AG08396 (cell line): ENCODE data around the gene RNF150.
"Not testable (repeated sequence)": the region's sequence is repeated elsewhere in the genome, so short reads cannot be mapped to it uniquely, and the experiment has no call there.

Experiments used
- DNase-seq: peaks from one replicate; pipeline ENCODE4 v3.0.0; 2012; ENCODE audit warnings: low spot score, mixed read lengths

Gene RNF150

GRCh38 chr4:140862177-140862442, 271.2 kb downstream of the RNF150 start:
- no peak for DNase-seq

GRCh38 chr4:140861359-140862176, 271.7 kb downstream of the RNF150 start:
- peak; percentile 50 for DNase-seq

GRCh38 chr4:140858897-140859296, 274.4 kb downstream of the RNF150 start:
- DNase-seq, result no peak

- no peak for DNase-seq
Measured at GRCh38 chr4:140857111-140857510, 276.2 kb downstream of the RNF150 start.

DNA sequence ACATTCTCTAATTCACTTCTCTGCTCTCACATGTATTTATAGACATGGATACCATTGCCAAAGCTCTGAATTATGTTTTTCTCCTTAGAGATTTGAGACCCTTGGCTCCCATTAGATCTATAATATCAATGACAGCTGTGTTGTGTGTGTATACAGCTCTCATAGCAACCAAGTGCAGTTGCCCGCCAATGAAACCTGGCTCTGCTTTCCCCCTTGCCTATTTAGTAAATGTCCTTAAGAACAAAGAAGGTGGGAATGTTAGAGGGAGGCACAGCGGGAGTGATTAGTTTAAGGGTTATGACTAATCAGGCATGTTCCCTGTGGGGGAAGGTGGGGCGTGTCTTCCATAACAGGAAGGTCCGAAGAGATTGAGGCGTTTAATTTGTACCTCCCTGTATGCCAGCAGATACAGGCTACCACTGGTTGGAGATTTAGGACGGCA, 276.6 kb downstream of the RNF150 start:
- peak; percentile 10 for DNase-seq

DNA sequence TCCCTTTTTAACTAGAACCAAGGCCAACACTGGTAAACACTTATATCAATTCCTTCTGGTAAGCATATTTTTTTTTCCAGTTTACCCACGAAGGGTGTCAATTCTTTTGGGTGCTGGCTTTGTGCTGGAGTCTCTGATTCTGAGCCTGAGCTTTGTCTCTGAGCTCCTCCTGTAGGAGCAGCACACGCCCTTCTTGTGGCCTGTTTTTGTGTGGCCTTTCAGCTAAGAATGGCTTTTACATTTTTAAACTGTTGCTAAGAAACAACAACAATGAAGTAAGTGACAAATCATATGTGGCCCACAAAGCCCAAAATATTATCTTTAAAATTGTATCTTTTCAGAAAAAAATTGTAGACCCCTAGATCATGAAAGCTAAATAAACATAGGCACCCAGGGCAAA, 279.1 kb downstream of the RNF150 start:
- DNase-seq, result no peak

GRCh38 chr4:140851804-140852203, 281.5 kb downstream of the RNF150 start:
- DNase-seq, result no peak

DNA sequence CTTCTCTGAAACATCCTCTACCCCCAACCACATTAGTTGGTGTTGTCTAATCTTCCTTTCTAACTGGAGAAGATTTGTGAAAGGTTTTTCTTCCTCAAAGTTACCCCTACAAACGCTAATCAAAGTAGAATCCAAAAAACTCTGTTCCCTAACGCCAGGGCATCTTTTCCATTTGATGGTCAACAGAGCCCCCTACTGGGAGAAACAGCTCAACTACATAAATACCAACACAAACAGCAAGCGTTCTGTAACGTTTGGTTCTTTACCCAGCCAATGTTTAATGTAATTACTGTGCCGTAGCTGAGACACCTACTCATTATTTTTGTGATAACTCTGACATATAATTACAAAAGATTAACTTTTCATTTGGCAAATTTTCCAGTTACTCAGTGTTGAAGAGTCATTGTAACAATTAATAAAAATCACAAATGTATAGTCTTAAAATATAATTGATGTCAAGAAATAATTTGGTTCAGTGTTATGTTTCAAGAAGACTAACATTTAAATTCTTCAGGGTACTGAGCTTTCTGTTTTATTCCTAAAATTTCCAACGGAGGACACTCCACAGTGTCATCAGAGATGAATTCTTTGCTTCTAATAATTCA, 282.1 kb downstream of the RNF150 start:
- peak; percentile 59 for DNase-seq

DNA sequence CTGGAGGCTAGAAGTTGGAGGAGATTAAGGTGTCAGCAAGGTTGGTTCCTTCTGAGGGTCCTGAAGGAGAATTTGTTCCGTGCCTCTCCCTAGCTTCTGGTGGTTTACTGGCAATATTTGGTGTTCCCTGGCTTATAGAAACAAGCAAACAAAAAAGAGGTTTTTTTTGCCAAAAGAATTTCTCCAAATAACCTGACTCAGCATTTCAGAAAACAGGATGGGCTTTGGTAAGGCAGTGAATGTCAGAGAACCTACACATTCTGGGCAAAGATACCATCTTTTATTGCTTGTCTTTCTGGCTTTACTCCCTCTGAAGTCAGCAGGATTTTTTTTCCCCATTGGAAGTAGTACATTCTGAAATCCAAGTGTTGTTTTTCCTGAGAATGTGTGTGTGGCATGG, 283.7 kb downstream of the RNF150 start:
- DNase-seq, result no peak

- no peak for DNase-seq
Measured at GRCh38 chr4:140846736-140847135, 286.5 kb downstream of the RNF150 start.

GRCh38 chr4:140844061-140844460, 289.2 kb downstream of the RNF150 start:
- no peak for DNase-seq

GRCh38 chr4:140841186-140841585, 292.1 kb downstream of the RNF150 start:
- no peak for DNase-seq

DNA sequence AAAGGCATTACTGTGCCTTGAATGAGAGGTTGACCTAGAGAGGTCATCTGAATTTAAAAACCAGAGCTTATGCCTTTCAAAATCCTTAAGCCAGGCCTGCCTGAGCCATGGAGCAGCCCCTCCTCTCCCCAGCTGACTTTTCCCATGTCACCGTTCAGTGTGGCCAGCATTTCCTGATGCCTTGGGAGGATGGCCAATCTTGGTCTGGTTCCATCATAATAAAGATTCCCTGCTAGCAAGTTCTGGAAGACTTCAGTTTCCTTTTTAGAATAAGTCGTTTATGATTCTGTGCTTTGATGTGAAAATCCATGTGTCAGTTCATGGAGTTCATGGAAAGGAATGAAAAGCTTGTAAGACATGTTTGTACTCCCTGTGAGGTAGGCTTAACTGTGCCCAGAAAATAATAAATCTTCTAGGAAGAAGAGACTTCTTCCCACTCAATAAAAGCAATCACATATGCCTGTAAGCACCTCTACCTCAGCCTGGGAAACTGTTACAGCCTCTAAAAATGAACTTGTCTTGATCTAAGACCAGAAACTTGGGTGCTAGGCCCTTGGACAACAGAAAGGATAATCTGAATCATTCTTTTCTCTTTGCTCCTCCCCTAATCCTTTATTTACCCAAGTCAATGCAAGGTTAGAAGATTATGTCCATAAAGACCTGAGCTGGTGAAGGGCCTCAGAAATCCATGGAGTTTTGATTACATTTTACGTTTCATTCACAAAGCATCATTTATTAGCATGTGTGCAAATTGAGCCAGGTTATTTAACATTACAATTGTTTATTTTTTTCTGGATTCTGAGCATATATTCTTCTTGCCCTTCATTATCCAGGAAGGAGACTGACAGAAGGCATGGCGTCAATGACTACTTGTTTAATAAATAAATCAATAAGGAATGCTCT, 293.1 kb downstream of the RNF150 start:
- DNase-seq, result no peak

DNA sequence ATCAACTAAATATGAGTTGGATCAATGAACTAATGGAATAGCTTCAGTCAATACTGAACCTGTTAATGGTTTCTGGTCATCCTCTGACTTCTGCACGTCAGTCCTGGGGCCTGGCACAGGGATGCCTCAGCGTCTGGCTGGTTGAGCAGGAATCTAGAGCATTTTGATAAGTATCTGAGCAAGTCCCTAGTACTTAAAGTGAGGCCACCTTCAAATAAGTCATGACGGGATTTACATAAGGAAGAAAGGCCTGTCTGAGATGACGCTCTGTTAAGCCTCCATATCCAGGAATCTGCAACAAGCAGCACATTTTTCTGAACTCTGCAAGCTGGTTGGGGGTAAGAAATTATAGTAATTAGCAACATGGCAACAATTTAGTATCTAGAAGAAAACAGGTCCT, 293.9 kb downstream of the RNF150 start:
- no peak for DNase-seq

DNA sequence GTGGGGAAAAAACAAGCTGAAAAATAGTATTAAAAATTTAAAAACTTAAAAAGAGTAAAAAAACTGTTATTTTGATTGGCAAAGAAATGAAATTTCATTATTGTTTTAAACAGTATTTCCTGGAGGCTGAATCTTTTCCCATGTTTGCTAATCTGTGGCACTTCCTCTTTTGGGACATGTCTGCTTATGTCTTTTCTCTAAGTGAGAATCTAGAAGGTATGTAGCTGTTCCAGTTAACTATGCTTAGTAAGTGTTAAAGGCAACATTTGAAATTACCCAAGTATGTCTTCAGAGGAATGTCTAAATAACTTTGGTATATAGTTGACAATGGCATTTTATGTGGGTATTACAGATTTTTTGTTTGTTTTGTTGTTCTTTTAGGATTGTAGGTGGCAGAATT, 295.5 kb downstream of the RNF150 start:
- no peak for DNase-seq

DNA sequence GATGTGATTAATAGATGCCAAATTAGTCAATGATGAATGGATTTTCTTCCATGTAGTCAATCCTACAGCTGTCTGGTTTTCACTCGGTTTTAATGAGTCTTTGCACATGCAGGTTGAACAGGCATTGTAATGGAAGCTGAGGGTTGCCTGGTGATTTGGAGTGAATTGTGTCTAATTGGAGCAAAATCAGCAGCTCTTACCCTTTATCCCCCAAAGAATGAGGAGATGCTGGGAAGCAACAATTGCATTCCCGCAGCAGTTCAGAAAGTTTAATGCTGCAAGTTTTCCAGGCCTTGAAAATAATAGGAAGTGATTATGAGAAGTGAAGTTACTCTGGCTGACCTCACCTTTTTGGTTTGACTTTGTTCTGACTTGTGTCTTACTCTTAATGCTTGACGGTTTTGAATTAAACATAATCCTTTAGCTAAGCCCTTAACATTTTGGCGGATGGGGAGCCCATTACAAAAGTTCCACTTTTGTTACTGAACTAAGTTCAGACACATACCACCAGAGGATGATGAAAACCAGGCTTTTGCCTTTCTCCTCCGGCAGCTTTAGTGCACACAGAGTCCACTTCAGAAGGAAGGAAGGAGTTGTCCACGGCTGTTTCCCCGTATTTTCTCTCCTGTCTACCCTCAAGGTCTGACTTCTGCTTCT, 298.3 kb downstream of the RNF150 start:
- DNase-seq, result no peak

GRCh38 chr4:140833280-140833679, 300.0 kb downstream of the RNF150 start:
- no peak for DNase-seq

DNA sequence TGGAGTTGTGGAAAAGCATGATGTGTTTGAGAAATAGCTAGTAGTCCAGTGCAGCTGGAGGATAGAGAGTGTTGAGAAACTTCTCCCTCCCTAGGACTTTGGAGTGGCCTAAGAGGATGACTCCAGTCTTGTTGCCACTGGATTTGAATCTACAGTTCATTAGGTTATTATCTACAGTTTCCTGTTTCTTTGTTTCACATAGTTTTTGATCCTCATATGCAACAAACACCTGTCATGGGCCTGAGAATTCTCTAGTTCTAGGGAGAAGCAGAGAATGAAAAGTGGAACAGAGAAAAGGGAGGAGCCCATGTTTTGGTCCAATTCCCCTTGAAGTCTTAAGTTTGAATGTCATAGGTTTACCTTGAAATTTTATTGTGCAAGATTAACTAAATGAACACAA, 303.4 kb downstream of the RNF150 start:
- no peak for DNase-seq

GRCh38 chr4:140826701-140827027, 306.6 kb downstream of the RNF150 start:
- no peak for DNase-seq

DNA sequence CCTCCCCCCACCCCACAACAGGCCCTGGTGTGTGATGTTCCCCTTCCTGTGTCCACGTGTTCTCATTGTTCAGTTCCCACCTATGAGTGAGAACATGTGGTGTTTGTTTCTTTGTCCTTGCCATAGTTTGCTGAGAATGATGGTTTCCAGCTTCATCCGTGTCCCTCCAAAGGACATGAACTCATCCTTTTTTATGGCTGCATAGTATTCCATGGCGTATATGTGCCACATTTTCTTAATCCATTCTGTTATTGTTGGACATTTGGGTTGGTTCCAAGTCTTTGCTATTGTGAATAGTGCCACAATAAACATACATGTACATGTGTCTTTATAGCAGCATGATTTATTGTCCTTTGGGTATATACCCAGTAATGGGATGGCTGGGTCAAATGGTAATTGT, 312.7 kb downstream of the RNF150 start:
- not testable (repeated sequence) for DNase-seq

GRCh38 chr4:140819610-140820009, 313.7 kb downstream of the RNF150 start:
- no peak for DNase-seq

DNA sequence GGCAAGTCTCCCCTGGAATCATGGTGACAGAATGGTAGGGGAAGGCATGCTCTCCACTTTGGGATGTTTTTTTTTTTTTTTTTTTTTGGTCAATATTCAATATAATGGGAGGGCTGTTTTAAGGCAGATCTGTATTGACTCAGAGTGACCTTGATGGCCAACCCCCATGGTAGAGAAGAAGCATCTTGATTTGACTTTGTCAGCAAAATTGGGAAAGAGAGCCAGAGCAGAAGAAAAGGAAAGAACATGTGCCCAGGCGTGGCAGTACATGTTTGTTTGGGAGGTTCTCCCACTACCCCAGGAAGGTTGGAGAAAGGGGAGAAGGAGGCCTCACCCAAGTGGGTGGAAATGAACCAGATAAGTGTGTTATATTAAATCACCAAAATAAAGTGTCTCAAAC, 314.8 kb downstream of the RNF150 start:
- no peak for DNase-seq
